GM23248 (cell line): ENCODE measurements around the gene NGEF. TPM values are rescaled to one million over a fixed set of nuclear protein-coding genes. Genes with fewer than 3 reads are reported as not detected.

ENCODE experiments used
- DNase-seq: peaks from one replicate; pipeline ENCODE4 v3.0.0-alpha.2; 2015
- H2AFZ ChIP-seq: fragments of 200-600 bp; sonication (generic); 2 replicates; pipeline ENCODE4 v1.6.1; 2016; ENCODE audit warnings: antibody characterized with exemption
- H3F3A ChIP-seq: fragments of 200-600 bp; sonication (generic); 2 replicates; pipeline ENCODE4 v1.6.1; 2016; ENCODE audit warnings: mild to moderate bottlenecking, antibody characterized with exemption, mixed run types; ENCODE audit not compliant: insufficient read depth
- H3K27ac ChIP-seq: fragments of 200-600 bp; sonication (generic); 2 replicates; pipeline ENCODE4 v1.5.1; 2016; ENCODE audit warnings: mild to moderate bottlenecking
- H3K27me3 ChIP-seq: fragments of 200-600 bp; sonication (generic); replicated peaks from 2 replicates; pipeline ENCODE4 v1.6.1; 2016; ENCODE audit warnings: mild to moderate bottlenecking; ENCODE audit not compliant: insufficient read depth
- H3K36me3 ChIP-seq: fragments of 200-600 bp; sonication (generic); 2 replicates; pipeline ENCODE4 v1.6.1; 2016; ENCODE audit warnings: low read depth, mild to moderate bottlenecking
- H3K4me1 ChIP-seq: fragments of 200-600 bp; sonication (generic); 2 replicates; pipeline ENCODE4 v1.6.1; 2016; ENCODE audit warnings: mild to moderate bottlenecking; ENCODE audit not compliant: insufficient read depth
- H3K4me2 ChIP-seq: fragments of 200-600 bp; sonication (generic); one replicate; pipeline ENCODE4 v1.6.1; 2016; ENCODE audit warnings: mild to moderate bottlenecking; ENCODE audit not compliant: unreplicated experiment
- H3K4me3 ChIP-seq: fragments of 200-600 bp; sonication (generic); 2 replicates; pipeline ENCODE4 v1.5.1; 2016; ENCODE audit warnings: mild to moderate bottlenecking
- H3K79me2 ChIP-seq: fragments of 200-600 bp; sonication (generic); 2 replicates; pipeline ENCODE4 v1.6.1; 2016; ENCODE audit warnings: mild to moderate bottlenecking; ENCODE audit not compliant: insufficient read depth
- H3K9ac ChIP-seq: fragments of 200-600 bp; sonication (generic); 2 replicates; pipeline ENCODE4 v1.6.1; 2016; ENCODE audit warnings: mild to moderate bottlenecking
- H3K9me2 ChIP-seq: fragments of 200-600 bp; sonication (generic); 2 replicates; pipeline ENCODE4 v1.6.1; 2016; ENCODE audit warnings: mixed run types, mild to moderate bottlenecking, moderate library complexity; ENCODE audit not compliant: insufficient read depth
- H3K9me3 ChIP-seq: fragments of 200-600 bp; sonication (generic); one replicate; pipeline ENCODE4 v1.6.1; 2017; ENCODE audit warnings: low read depth
- H4K20me1 ChIP-seq: fragments of 200-600 bp; sonication (generic); 2 replicates; pipeline ENCODE4 v1.6.0; 2016; ENCODE audit not compliant: insufficient read depth
- EZH2 ChIP-seq: fragments of 200-600 bp; sonication (generic); IDR thresholded peaks from 2 replicates; pipeline ENCODE4 v1.6.1; 2018; ENCODE audit warnings: antibody characterized with exemption, mild to moderate bottlenecking; ENCODE audit not compliant: insufficient read depth, poor library complexity, severe bottlenecking
- EZH2phosphoT487 ChIP-seq: fragments of 200-600 bp; sonication (generic); IDR thresholded peaks from 2 replicates; pipeline ENCODE4 v1.6.1; 2018; ENCODE audit warnings: antibody characterized with exemption, moderate library complexity, mild to moderate bottlenecking, low read depth; ENCODE audit not compliant: insufficient read depth
- WGBS, 2 experiments: methylation state at CpG; one replicate each; pipeline ENCODE4 v1.1.6; 2015 to 2017; ENCODE audit warnings: low lambda C conversion rate in 2 of 2, low coverage in 1 of 2; ENCODE audit errors: missing lambda C conversion rate in 2 of 2; 5-methylcytosine and 5-hydroxymethylcytosine counted together
- in situ Hi-C: fragments of 300-500 bp; cut with MboI; formaldehyde crosslinking; loops from 2 replicates; pipeline ENCODE4 v1.15.0; 2020
- polyA plus RNA-seq: library from polyadenylated mRNA; unstranded; fragments of >200 nt; fragmentation: Nextera tagmentation; extraction: Ambion mirVana; gene quantifications from 2 replicates; pipeline ENCODE4 v1.2.1, GENCODE V29; 2016
- total RNA-seq: library from RNA; depleted of rRNA; stranded (reverse); fragments of >200 nt; shearing (Covaris generic); gene quantifications from 2 replicates; pipeline ENCODE4 v1.2.3, GENCODE V29; 2014

Gene NGEF
- total and polyA plus RNA-seq, 2 experiments from 2014 or later = 0.43 TPM; not detected in 1

DNA sequence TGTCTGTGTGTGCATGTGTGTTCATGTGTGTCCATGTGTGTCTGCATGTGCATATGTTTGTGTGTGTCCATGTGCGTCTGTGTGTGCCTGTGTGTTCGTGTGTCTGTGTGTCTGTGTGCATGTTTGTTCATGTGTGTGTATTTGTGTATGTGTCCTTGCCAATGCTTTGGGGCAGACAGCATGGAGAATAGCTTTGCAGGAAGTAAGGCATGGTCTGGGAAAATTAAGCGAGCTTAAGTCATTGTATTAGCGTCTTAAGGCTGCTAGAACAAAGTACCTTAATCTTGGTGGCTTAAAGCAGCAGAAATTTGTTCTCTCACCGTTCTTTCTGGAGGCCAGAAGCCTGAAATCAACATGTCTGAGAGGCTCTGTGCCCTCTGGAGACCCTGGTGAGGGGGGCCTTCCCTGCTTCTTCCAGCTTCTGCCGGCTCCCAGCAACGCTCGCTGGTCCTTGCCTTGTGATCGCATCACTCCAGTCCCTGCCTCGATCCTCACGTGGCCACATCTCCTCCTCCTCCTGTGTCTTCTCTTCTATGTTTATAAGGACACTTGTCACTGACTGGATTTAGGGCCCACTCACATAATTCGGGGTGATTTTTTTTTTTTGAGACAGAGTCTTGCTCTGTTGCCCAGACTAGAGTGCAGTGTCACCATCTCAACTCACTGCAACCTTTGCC is 23.2 kb upstream of the NGEF start:
- no peak overlapping the region for H3K27ac ChIP-seq
- no peak for TF ChIP-seq EZH2phosphoT487
- TF ChIP-seq EZH2 = no peak
- H3K9ac ChIP-seq = no peak overlapping the region
- 73 to 79% methylated on average over 12 of the region's 12 CpGs for WGBS, 2 experiments
- H3K4me2 ChIP-seq = no peak overlapping the region
- no peaks in the 10 kb centered on the region for H4K20me1 ChIP-seq
- no peaks in the 10 kb centered on the region for H3K9me2 ChIP-seq
- DNase-seq = no peak
- H3K27me3 ChIP-seq = no peaks in the 10 kb centered on the region
- H3K9me3 ChIP-seq = no peaks in the 10 kb centered on the region
- H3F3A ChIP-seq = peaks cover 23% of the 10 kb centered on the region
- H3K4me3 ChIP-seq = no peak overlapping the region
- H2AFZ ChIP-seq = no peak overlapping the region
- in situ Hi-C loops = no loop called here
- no peaks in the 10 kb centered on the region for H3K36me3 ChIP-seq
- peaks cover 17% of the 10 kb centered on the region for H3K4me1 ChIP-seq
- H3K79me2 ChIP-seq = no peaks in the 10 kb centered on the region

DNA sequence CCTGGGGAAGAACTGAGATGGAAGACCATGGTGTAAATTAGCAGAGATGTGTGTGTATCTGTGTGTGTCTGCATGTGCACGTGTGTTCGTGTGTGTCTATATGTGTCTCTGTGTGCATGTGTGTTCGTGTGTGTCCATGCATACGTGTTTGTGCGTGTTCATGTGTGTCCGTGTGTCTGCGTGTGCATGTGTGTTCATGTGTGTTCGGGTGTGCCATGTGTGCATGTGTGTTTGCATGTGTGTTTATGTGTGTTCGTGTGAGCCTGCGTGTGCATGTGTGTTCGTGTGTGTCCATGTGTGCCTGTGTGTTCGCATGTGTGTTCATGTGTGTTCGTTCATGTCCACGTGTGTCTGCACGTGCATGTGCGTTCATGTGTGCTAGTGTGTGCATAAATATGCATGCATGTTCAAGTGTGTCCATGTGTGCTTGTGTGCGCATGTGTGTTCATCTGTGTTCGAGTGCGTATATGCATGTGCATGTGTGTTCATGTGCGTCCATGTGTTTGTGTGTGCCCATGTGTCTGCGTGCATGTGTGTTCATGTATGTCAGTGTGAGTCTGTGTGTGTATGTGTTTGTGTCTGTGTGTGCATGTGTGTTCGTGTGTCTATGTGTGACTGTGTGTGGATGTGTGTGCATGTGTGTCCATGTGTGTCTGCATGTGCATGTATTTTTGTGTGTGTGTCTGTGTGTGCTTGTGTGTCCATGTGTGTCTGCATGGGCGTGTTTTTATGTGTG is 22.5 kb upstream of the NGEF start:
- 80 to 83% methylated on average over 23 of the region's 23 CpGs for WGBS, 2 experiments
- H3K27ac ChIP-seq = no peak overlapping the region
- no peak overlapping the region for H3K9ac ChIP-seq
- H3K79me2 ChIP-seq = no peaks in the 10 kb centered on the region
- H3K4me1 ChIP-seq = peaks cover 17% of the 10 kb centered on the region
- no peak overlapping the region for H2AFZ ChIP-seq
- H3K4me2 ChIP-seq = no peak overlapping the region
- peaks cover 23% of the 10 kb centered on the region for H3F3A ChIP-seq
- H4K20me1 ChIP-seq = no peaks in the 10 kb centered on the region
- in situ Hi-C loops = no loop called here
- H3K9me2 ChIP-seq = no peaks in the 10 kb centered on the region
- H3K4me3 ChIP-seq = no peak overlapping the region
- H3K36me3 ChIP-seq = no peaks in the 10 kb centered on the region
- TF ChIP-seq EZH2 (no peak), EZH2phosphoT487 (no peak)
- H3K27me3 ChIP-seq = no peaks in the 10 kb centered on the region
- no peaks in the 10 kb centered on the region for H3K9me3 ChIP-seq
- no peak for DNase-seq

DNA sequence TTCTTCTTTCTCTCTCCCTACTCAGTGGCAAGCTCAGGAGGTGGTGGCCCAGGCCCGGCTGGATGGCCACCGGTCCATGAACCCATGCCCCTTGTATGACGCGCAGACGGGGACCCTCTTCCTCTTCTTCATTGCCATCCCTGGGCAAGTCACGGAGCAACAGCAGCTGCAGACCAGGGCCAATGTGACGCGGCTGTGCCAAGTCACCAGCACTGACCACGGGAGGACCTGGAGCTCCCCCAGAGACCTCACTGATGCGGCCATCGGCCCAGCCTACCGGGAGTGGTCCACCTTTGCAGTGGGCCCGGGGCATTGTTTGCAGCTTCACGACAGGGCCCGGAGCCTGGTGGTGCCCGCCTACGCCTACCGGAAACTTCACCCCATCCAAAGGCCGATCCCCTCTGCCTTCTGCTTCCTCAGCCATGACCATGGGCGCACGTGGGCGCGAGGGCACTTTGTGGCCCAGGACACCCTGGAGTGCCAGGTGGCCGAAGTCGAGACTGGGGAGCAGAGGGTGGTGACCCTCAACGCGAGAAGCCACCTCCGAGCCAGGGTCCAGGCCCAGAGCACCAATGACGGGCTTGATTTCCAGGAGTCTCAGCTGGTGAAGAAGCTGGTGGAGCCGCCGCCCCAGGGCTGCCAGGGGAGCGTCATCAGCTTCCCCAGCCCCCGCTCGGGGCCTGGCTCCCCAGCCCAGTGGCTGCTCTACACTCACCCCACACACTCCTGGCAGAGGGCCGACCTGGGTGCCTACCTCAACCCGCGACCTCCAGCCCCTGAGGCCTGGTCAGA is 21.2 kb upstream of the NGEF start:
- in situ Hi-C loops = no loop called here
- peaks cover 17% of the 10 kb centered on the region for H3K4me1 ChIP-seq
- H4K20me1 ChIP-seq = no peaks in the 10 kb centered on the region
- H3K79me2 ChIP-seq = no peaks in the 10 kb centered on the region
- H2AFZ ChIP-seq = no peak overlapping the region
- no peaks in the 10 kb centered on the region for H3K36me3 ChIP-seq
- no peak overlapping the region for H3K4me2 ChIP-seq
- H3F3A ChIP-seq = peaks cover 23% of the 10 kb centered on the region
- no peak for DNase-seq
- no peak overlapping the region for H3K9ac ChIP-seq
- 86 to 91% methylated on average over 32 to 35 of the region's 37 CpGs for WGBS, 2 experiments
- no peaks in the 10 kb centered on the region for H3K9me2 ChIP-seq
- no peak for TF ChIP-seq EZH2
- no peak for TF ChIP-seq EZH2phosphoT487
- H3K4me3 ChIP-seq = no peak overlapping the region
- no peaks in the 10 kb centered on the region for H3K27me3 ChIP-seq
- no peaks in the 10 kb centered on the region for H3K9me3 ChIP-seq
- H3K27ac ChIP-seq = no peak overlapping the region

DNA sequence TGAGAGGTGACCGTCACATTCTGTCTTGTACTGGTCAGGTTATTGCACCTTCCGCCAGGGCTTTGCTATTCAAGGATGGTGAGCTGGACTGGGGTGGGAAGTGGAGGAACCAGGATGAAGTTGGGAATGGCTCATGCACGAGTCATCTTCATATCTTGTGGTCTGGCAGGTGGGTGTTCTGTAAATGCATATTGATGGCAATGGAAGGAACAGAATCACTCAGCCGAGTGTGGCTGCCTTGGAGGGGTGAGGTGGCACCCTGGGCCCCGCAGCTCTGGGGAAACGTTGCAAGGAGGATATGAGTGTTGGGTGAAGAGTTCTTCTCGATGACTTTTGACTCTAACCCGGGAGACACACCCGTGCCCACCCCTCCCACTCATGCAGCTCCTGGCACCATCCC is 20.6 kb upstream of the NGEF start:
- H3K9me2 ChIP-seq = no peaks in the 10 kb centered on the region
- peaks cover 17% of the 10 kb centered on the region for H3K4me1 ChIP-seq
- peaks cover 23% of the 10 kb centered on the region for H3F3A ChIP-seq
- H4K20me1 ChIP-seq = no peaks in the 10 kb centered on the region
- TF ChIP-seq EZH2 (no peak), EZH2phosphoT487 (no peak)
- no peaks in the 10 kb centered on the region for H3K36me3 ChIP-seq
- no peak overlapping the region for H2AFZ ChIP-seq
- peak; percentile 84 for DNase-seq
- 15 to 16% methylated on average over 9 of the region's 9 CpGs for WGBS, 2 experiments
- no peaks in the 10 kb centered on the region for H3K9me3 ChIP-seq
- H3K9ac ChIP-seq = no peak overlapping the region
- no peaks in the 10 kb centered on the region for H3K79me2 ChIP-seq
- H3K4me2 ChIP-seq = no peak overlapping the region
- in situ Hi-C loops = no loop called here
- H3K27ac ChIP-seq = no peak overlapping the region
- H3K27me3 ChIP-seq = no peaks in the 10 kb centered on the region
- H3K4me3 ChIP-seq = no peak overlapping the region
